OCI-LY3 (cell line): ENCODE measurements around the gene VPS35L.

Source experiments
- CTCF ChIP-seq: fragments of 200-600, 300-600 bp; sonication (generic); IDR thresholded peaks from 2 replicates; pipeline ENCODE4 v1.5.1; 2014; ENCODE audit warnings: antibody characterized with exemption, low read length, low read depth
- EZH2phosphoT487 ChIP-seq: fragments of 200-600 bp; shearing (Covaris generic); IDR thresholded peaks from 2 replicates; pipeline ENCODE4 v1.6.1; 2018; ENCODE audit warnings: antibody characterized with exemption, mixed run types, low read depth

DNA sequence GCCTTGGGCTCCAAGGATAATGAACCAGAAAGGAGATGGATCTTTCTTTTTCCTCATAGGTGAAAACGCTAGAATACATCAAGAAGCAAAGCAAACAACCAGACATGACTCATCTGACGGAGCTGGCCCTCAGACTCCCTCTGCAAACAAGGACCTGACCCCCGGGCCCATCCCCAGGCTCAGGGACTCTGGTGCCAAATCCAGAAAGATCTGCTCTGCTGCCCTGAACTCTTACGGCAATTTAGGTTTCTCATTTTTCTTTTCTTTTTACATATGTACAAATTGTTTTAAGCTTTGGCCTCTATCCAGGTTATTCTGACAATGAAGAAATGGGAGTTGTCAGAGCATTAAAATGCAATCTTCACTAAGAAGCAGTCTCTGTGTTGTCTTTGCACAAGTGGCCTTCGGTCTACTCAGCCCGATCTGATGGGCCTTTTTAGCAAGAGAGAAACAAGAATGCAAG is 144.8 kb downstream of the VPS35L start:
- no peak for TF ChIP-seq CTCF
- no peak for TF ChIP-seq EZH2phosphoT487
